IPS-18c (cell line): ENCODE results near the gene PPDPF.

Experiments used
- H3K4me3 ChIP-seq: 2 replicates; pipeline ENCODE4 v1.7.0; 2013; ENCODE audit warnings: low read depth, mild to moderate bottlenecking, low read length, moderate library complexity; ENCODE audit not compliant: insufficient read depth
- H3K9me3 ChIP-seq: one replicate; pipeline ENCODE4 v1.6.1; 2013; ENCODE audit warnings: mild to moderate bottlenecking, low read length, moderate library complexity; ENCODE audit not compliant: control insufficient read depth, insufficient read depth

Gene PPDPF

GRCh38 chr20:63539441-63540370 is 19.1 kb downstream of the PPDPF start:
- Histone ChIP-seq H3K4me3 (no peak overlapping the region), H3K9me3 (no peaks in the 10 kb centered on the region)

GRCh38 chr20:63540417-63541186 is 20.0 kb downstream of the PPDPF start:
- Histone ChIP-seq H3K9me3 (no peaks in the 10 kb centered on the region), H3K4me3 (no peak overlapping the region)

GRCh38 chr20:63541371-63541770 is 20.8 kb downstream of the PPDPF start:
- Histone ChIP-seq H3K9me3 (no peaks in the 10 kb centered on the region), H3K4me3 (no peak overlapping the region)

- H3K9me3 ChIP-seq = no peaks in the 10 kb centered on the region
- no peak overlapping the region for H3K4me3 ChIP-seq
These were observed 21.5 kb downstream of the PPDPF start for GRCh38 chr20:63542031-63542559.

GRCh38 chr20:63542696-63543095 is 22.1 kb downstream of the PPDPF start:
- Histone ChIP-seq H3K9me3 (no peaks in the 10 kb centered on the region), H3K4me3 (no peak overlapping the region)

- no peak overlapping the region for H3K4me3 ChIP-seq
- H3K9me3 ChIP-seq = no peaks in the 10 kb centered on the region
These were observed 22.6 kb downstream of the PPDPF start for GRCh38 chr20:63543131-63543530.

GRCh38 chr20:63543733-63544132 is 23.2 kb downstream of the PPDPF start:
- H3K9me3 ChIP-seq = no peaks in the 10 kb centered on the region
- H3K4me3 ChIP-seq = no peak overlapping the region

GRCh38 chr20:63544241-63544957 is 23.8 kb downstream of the PPDPF start:
- no peaks in the 10 kb centered on the region for H3K9me3 ChIP-seq
- H3K4me3 ChIP-seq = no peak overlapping the region

GRCh38 chr20:63544958-63545516 is 24.5 kb downstream of the PPDPF start:
- Histone ChIP-seq H3K4me3 (no peak overlapping the region), H3K9me3 (no peaks in the 10 kb centered on the region)

GRCh38 chr20:63545814-63546213 is 25.2 kb downstream of the PPDPF start:
- Histone ChIP-seq H3K4me3 (no peak overlapping the region), H3K9me3 (no peaks in the 10 kb centered on the region)

- Histone ChIP-seq H3K9me3 (no peaks in the 10 kb centered on the region), H3K4me3 (no peak overlapping the region)
These were observed 25.8 kb downstream of the PPDPF start for GRCh38 chr20:63546256-63546955.

- no peaks in the 10 kb centered on the region for H3K9me3 ChIP-seq
- no peak overlapping the region for H3K4me3 ChIP-seq
These were observed 26.6 kb downstream of the PPDPF start for GRCh38 chr20:63546956-63547724.

GRCh38 chr20:63547725-63548480 is 27.3 kb downstream of the PPDPF start, which contains the start of gene SRMS:
Gene SRMS, minus strand, starts transcription at chr20:63547749. Its CDS starts 286 bp downstream, at chr20:63547463.
- Histone ChIP-seq H3K9me3 (no peaks in the 10 kb centered on the region), H3K4me3 (no peak within 1 kb of the TSS)

- no peaks in the 10 kb centered on the region for H3K9me3 ChIP-seq
- H3K4me3 ChIP-seq = no peak overlapping the region
These were observed 28.0 kb downstream of the PPDPF start for GRCh38 chr20:63548542-63548941.

GRCh38 chr20:63549019-63549418 is 28.5 kb downstream of the PPDPF start:
- H3K4me3 ChIP-seq = no peak overlapping the region
- no peaks in the 10 kb centered on the region for H3K9me3 ChIP-seq
